Natural killer cell (primary cell): ENCODE results near the gene POC1A. TPM values are rescaled to one million over a fixed set of nuclear protein-coding genes. Genes with fewer than 3 reads are reported as not detected.

Experiments used
- ATAC-seq, 3 donors: fragments of 150-1000 bp in 2 of 3; fragments of 200-7000 bp in 1 of 3; cut with Tn5 transposase; 1 replicate in 1 of 3; 2 replicates in 2 of 3; pipeline ENCODE4 v1.10.0; 2021; ENCODE audit warnings: mild to moderate bottlenecking in 2 of 3, moderate library complexity in 2 of 3
- DNase-seq, 2 donors: peaks; one replicate each; pipeline versions ENCODE4 v3.0.0 to v3.0.0-alpha.2; 2013 to 2021; ENCODE audit warnings: mixed read lengths in 1 of 2
- H3K27ac ChIP-seq: one replicate; pipeline ENCODE4 v1.5.1; 2013; ENCODE audit warnings: mild to moderate bottlenecking, low read length
- H3K27me3 ChIP-seq: one replicate; pipeline ENCODE4 v1.6.1; 2013; ENCODE audit warnings: low read length; ENCODE audit not compliant: control insufficient read depth, insufficient read depth
- H3K36me3 ChIP-seq: one replicate; pipeline ENCODE4 v1.6.1; 2013; ENCODE audit warnings: low read length; ENCODE audit not compliant: control insufficient read depth, insufficient read depth
- H3K4me1 ChIP-seq: one replicate; pipeline ENCODE4 v1.6.1; 2013; ENCODE audit warnings: low read length; ENCODE audit not compliant: control insufficient read depth, insufficient read depth
- H3K4me3 ChIP-seq: one replicate; pipeline ENCODE4 v1.5.1; 2013; ENCODE audit warnings: low read length
- H3K9me3 ChIP-seq: one replicate; pipeline ENCODE4 v1.6.1; 2013; ENCODE audit warnings: low read length; ENCODE audit not compliant: control insufficient read depth, insufficient read depth
- H3K27ac Mint-ChIP-seq, 2 donors: one replicate each; pipeline ENCODE4 v1.8.0; 2022; ENCODE audit warnings: mild to moderate bottlenecking in 2 of 2, mixed read lengths in 2 of 2, moderate library complexity in 1 of 2
- H3K27me3 Mint-ChIP-seq, 2 donors: one replicate each; pipeline ENCODE4 v1.8.0; 2022; ENCODE audit warnings: low read depth in 2 of 2, mixed read lengths in 2 of 2
- H3K36me3 Mint-ChIP-seq: one replicate; pipeline ENCODE4 v1.8.0; 2022; ENCODE audit warnings: mixed read lengths
- H3K4me1 Mint-ChIP-seq, 2 donors: one replicate each; pipeline ENCODE4 v1.8.0; 2022; ENCODE audit warnings: mixed read lengths in 2 of 2
- H3K4me3 Mint-ChIP-seq: one replicate; pipeline ENCODE4 v1.8.0; 2022; ENCODE audit warnings: mild to moderate bottlenecking, moderate library complexity, mixed read lengths
- H3K9me3 Mint-ChIP-seq, 2 donors: one replicate each; pipeline ENCODE4 v1.8.0; 2022; ENCODE audit warnings: mixed read lengths in 2 of 2
- CTCF ChIP-seq: fragments of 200-600 bp; IDR thresholded peaks from one replicate; pipeline ENCODE4 v1.8.0; 2022; ENCODE audit warnings: antibody characterized with exemption
- WGBS: methylation state at CpG from one replicate; pipeline ENCODE4 v1.1.7; 2013; ENCODE audit warnings: missing lambda C conversion rate; ENCODE audit not compliant: insufficient coverage; 5-methylcytosine and 5-hydroxymethylcytosine counted together
- intact Hi-C: fragments of 100-400 bp; cut with micrococcal nuclease; formaldehyde crosslinking; loops from one replicate; pipeline ENCODE4 v1.14.2; 2022
- total RNA-seq, 4 donors: library from RNA; stranded (reverse); fragments of 120-200 nt in 1 of 4; gene quantifications; one replicate each; pipeline versions ENCODE4 v1.2.3 to v1.2.4, GENCODE V29; 2013 to 2022

The POC1A gene
- total RNA-seq, 3 donors from 2014 or later (not counting 1 experiment from before 2014, with no cell fraction given) = 1.3 to 2.6 (median 2.4) TPM

GRCh38 chr3:52087731-52088130, 66.5 kb downstream of the POC1A start:
- no peak overlapping the region for H3K27ac ChIP-seq
- H3K4me1 Mint-ChIP-seq = peaks cover 29 to 30% of the 10 kb centered on the region in 2 donors
- DNase-seq (no peak), ATAC-seq (no peak)
- H3K27ac Mint-ChIP-seq = peak overlapping the region; percentile 16 to 73
- H3K9me3 Mint-ChIP-seq = no peaks in the 10 kb centered on the region
- intact Hi-C loops = no loop called here
- no peak overlapping the region for H3K4me3 ChIP-seq
- no peaks in the 10 kb centered on the region for H3K36me3 Mint-ChIP-seq
- no peaks in the 10 kb centered on the region for H3K27me3 Mint-ChIP-seq
- no peaks in the 10 kb centered on the region for H3K27me3 ChIP-seq
- WGBS = 97% methylated on average over 3 of the region's 3 CpGs
- TF ChIP-seq CTCF = no peak
- H3K4me1 ChIP-seq = peaks cover 38% of the 10 kb centered on the region
- no peaks in the 10 kb centered on the region for H3K36me3 ChIP-seq
- H3K9me3 ChIP-seq = no peaks in the 10 kb centered on the region
- no peak overlapping the region for H3K4me3 Mint-ChIP-seq

GRCh38 chr3:52086976-52087663, 67.1 kb downstream of the POC1A start:
- Mint-ChIP-seq H3K27ac (peak overlapping the region; percentile 51 to 73), H3K9me3 (no peaks in the 10 kb centered on the region), H3K4me1 (peaks cover 29 to 30% of the 10 kb centered on the region in 2 donors), H3K27me3 (no peaks in the 10 kb centered on the region), H3K36me3 (no peaks in the 10 kb centered on the region), H3K4me3 (no peak overlapping the region)
- Histone ChIP-seq H3K9me3 (no peaks in the 10 kb centered on the region), H3K36me3 (no peaks in the 10 kb centered on the region), H3K4me1 (peaks cover 38% of the 10 kb centered on the region), H3K27me3 (no peaks in the 10 kb centered on the region), H3K27ac (no peak overlapping the region), H3K4me3 (no peak overlapping the region)
- DNase-seq (no peak), ATAC-seq (no peak)
- intact Hi-C loops = no loop called here
- 78% methylated on average over 7 of the region's 8 CpGs for WGBS
- TF ChIP-seq CTCF = no peak

- no peaks in the 10 kb centered on the region for H3K36me3 ChIP-seq
- Mint-ChIP-seq H3K4me1 (peaks cover 29 to 30% of the 10 kb centered on the region in 2 donors), H3K27me3 (no peaks in the 10 kb centered on the region), H3K9me3 (no peaks in the 10 kb centered on the region), H3K4me3 (no peak overlapping the region), H3K27ac (peak overlapping the region; percentile 51 to 73), H3K36me3 (no peaks in the 10 kb centered on the region)
- WGBS = 91% methylated on average over 6 of the region's 6 CpGs
- H3K9me3 ChIP-seq = no peaks in the 10 kb centered on the region
- H3K4me3 ChIP-seq = no peak overlapping the region
- no peak for TF ChIP-seq CTCF
- intact Hi-C loops = no loop called here
- ATAC-seq (no peak), DNase-seq (no peak)
- no peaks in the 10 kb centered on the region for H3K27me3 ChIP-seq
- no peak overlapping the region for H3K27ac ChIP-seq
- H3K4me1 ChIP-seq = peaks cover 38% of the 10 kb centered on the region
Observed at GRCh38 chr3:52086461-52086860, 67.8 kb downstream of the POC1A start.
